GM12878 (cell line): ENCODE results near the gene C2. TPM values are rescaled to one million over a fixed set of nuclear protein-coding genes. Genes with fewer than 3 reads are reported as not detected.

Source experiments
- ATAC-seq: fragments of 200-7000 bp; cut with Tn5 transposase; 3 replicates; pipeline ENCODE4 v1.9.1; 2020; ENCODE audit warnings: mild to moderate bottlenecking, moderate library complexity
- BruUV-seq: library from RNA; stranded (reverse); fragments of 400-500 nt; replicated peaks from 2 replicates; lab custom pipeline; 2021; lab: Mats Ljungman, UMichigan
- CTCF ChIA-PET: fragments of 300-600 bp; sonication (Branson Sonifier 250); formaldehyde crosslinking; extraction: SDS; loops from one replicate; lab custom pipeline; 2021; ENCODE audit warnings: inconsistent platforms; lab: Yijun Ruan, JAX
- POLR2A ChIA-PET: fragments of 350-600 bp; formaldehyde crosslinking; extraction: SDS; loops from one replicate; lab custom pipeline; 2021; ENCODE audit warnings: inconsistent platforms; lab: Charles Lee
- RAD21 ChIA-PET: fragments of 300-600 bp; sonication (Branson Sonifier 250); formaldehyde crosslinking; loops from one replicate; lab custom pipeline; 2023; ENCODE audit warnings: antibody characterized with exemption; ENCODE audit not compliant: unreplicated experiment; lab: Charles Lee
- SMC1A ChIA-PET: fragments of 300-600 bp; sonication (Branson Sonifier 250); formaldehyde crosslinking; loops from one replicate; lab custom pipeline; 2023; ENCODE audit not compliant: unreplicated experiment, uncharacterized antibody; lab: Charles Lee
- DNase-seq: peaks from one replicate; pipeline ENCODE4 v3.0.0-alpha.2; 2011; ENCODE audit warnings: low read depth, low spot score
- FAIRE-seq: peaks from 3 replicates; lab custom pipeline; 2011; peaks lifted over from hg19 to GRCh38; lab: Jason Lieb, UNC
- H2AFZ ChIP-seq: 2 replicates; pipeline ENCODE4 v1.6.0; 2011; ENCODE audit warnings: low read depth, low read length, control low read depth; ENCODE audit not compliant: control insufficient read depth
- H3K27ac ChIP-seq: 2 replicates; pipeline ENCODE4 v1.5.1; 2011; ENCODE audit warnings: control low read depth; ENCODE audit not compliant: control insufficient read depth, insufficient read depth
- H3K27me3 ChIP-seq, 2 experiments: replicated peaks in 1 of 2; 2 replicates each; pipeline versions ENCODE4 v1.6.0 to v1.6.1; 2011; ENCODE audit warnings: low read length in 1 of 2; ENCODE audit not compliant: control insufficient read depth in 2 of 2, insufficient read depth in 2 of 2
- H3K36me3 ChIP-seq, 2 experiments: 2 replicates each; pipeline ENCODE4 v1.5.1; 2011; ENCODE audit warnings: low read length in 1 of 2; ENCODE audit not compliant: control insufficient read depth in 2 of 2, insufficient read depth in 2 of 2
- H3K4me1 ChIP-seq: 2 replicates; pipeline ENCODE4 v1.6.1; 2011; ENCODE audit warnings: mild to moderate bottlenecking, low read length, moderate library complexity, mixed read lengths; ENCODE audit not compliant: control insufficient read depth, insufficient read depth
- H3K4me2 ChIP-seq: 2 replicates; pipeline ENCODE4 v1.6.0; 2011; ENCODE audit warnings: control low read depth; ENCODE audit not compliant: control insufficient read depth, insufficient read depth
- H3K4me3 ChIP-seq: fragments of 200-600 bp; sonication (generic); 2 replicates; pipeline ENCODE4 v1.5.1; 2016
- H3K79me2 ChIP-seq: 2 replicates; pipeline ENCODE4 v1.6.0; 2011; ENCODE audit warnings: low read length; ENCODE audit not compliant: control insufficient read depth, insufficient read depth
- H3K9ac ChIP-seq: 2 replicates; pipeline ENCODE4 v1.8.0; 2011; ENCODE audit warnings: low read length, control low read depth, mixed read lengths; ENCODE audit not compliant: control insufficient read depth, insufficient read depth
- H3K9me3 ChIP-seq: replicated peaks from 3 replicates; pipeline ENCODE4 v1.5.1; 2011; ENCODE audit warnings: mild to moderate bottlenecking, low read length; ENCODE audit not compliant: control insufficient read depth, insufficient read depth
- H4K20me1 ChIP-seq: 2 replicates; pipeline ENCODE4 v1.6.0; 2011; ENCODE audit not compliant: control insufficient read depth, insufficient read depth
- NFYA ChIP-seq: IDR thresholded peaks from 2 replicates; pipeline ENCODE4 v1.6.1; 2011; ENCODE audit warnings: low read depth, mild to moderate bottlenecking, low read length, improper control_type of control experiment, borderline replicate concordance
- POU2F2 ChIP-seq: IDR thresholded peaks from 3 replicates; pipeline ENCODE4 v1.6.1; 2011; ENCODE audit warnings: low read depth, mild to moderate bottlenecking, low read length, borderline replicate concordance
- RAD21 ChIP-seq: IDR thresholded peaks from 2 replicates; pipeline ENCODE4 v1.6.1; 2011; ENCODE audit warnings: mild to moderate bottlenecking, low read depth, low read length, moderate library complexity; ENCODE audit not compliant: insufficient read depth
- RB1 ChIP-seq: fragments of 450-650 bp; formaldehyde crosslinking; IDR thresholded peaks from 2 replicates; pipeline ENCODE4 v1.6.1; 2017; ENCODE audit warnings: mild to moderate bottlenecking, borderline replicate concordance
- RBBP5 ChIP-seq: fragments of 200-600 bp; sonication (generic); conservative IDR thresholded peaks from 2 replicates; pipeline ENCODE4 v1.6.1; 2016
- ZNF217 ChIP-seq: fragments of 450-650 bp; IDR thresholded peaks from 2 replicates; pipeline ENCODE4 v1.6.1; 2017; ENCODE audit warnings: antibody characterized with exemption, mild to moderate bottlenecking
- ZNF622 ChIP-seq: fragments of 450-650 bp; IDR thresholded peaks from 2 replicates; pipeline ENCODE4 v1.6.1; 2017; ENCODE audit warnings: mild to moderate bottlenecking, inconsistent platforms
- whole genome bisulfite sequencing: methylation state at CpG from one replicate; pipeline ENCODE4 v1.1.6; 2016; ENCODE audit warnings: low lambda C conversion rate; ENCODE audit not compliant: insufficient replicate concordance, insufficient coverage; ENCODE audit errors: missing lambda C conversion rate; 5-methylcytosine and 5-hydroxymethylcytosine counted together
- in situ Hi-C: fragments of 300-500 bp; cut with MboI; formaldehyde crosslinking; loops from 9 replicates; pipeline ENCODE4 v1.14.3; 2018; ENCODE audit warnings: mixed read lengths
- intact Hi-C: fragments of 100-400 bp; cut with micrococcal nuclease; formaldehyde crosslinking; loops from one replicate; pipeline ENCODE4 v1.14.2; 2022; ENCODE audit not compliant: unreplicated experiment
- polyA plus RNA-seq, 11 experiments: library from polyadenylated mRNA; depleted of rRNA in 4 of 11; unstranded in 6 of 11; stranded (reverse) in 5 of 11; fragments of >200 nt; fragmentation: Nextera tagmentation in 4 of 11; fragmentation: Illumina TruSeq in 1 of 11; extraction: Ambion mirVana in 4 of 11; extraction: Trizol in 1 of 11; gene quantifications; 1 replicate in 1 of 11; 2 replicates in 10 of 11; pipeline versions ENCODE4 v1.2.1 to v1.2.3, GENCODE V29; 2011 to 2016; ENCODE audit warnings: inconsistent platforms in 2 of 11, missing spikeins in 2 of 11, low read depth in 1 of 11
- total RNA-seq, 4 experiments: library from RNA; depleted of rRNA in 3 of 4; stranded (reverse); fragments of >200 nt in 3 of 4; fragmentation: Illumina TruSeq in 1 of 4; extraction: Trizol in 1 of 4; gene quantifications; 2 replicates each; pipeline versions ENCODE4 v1.2.1 to v1.2.3, GENCODE V29; 2013 to 2021
- TF ChIP-seq, protein P1 (sequence below): fragments of 450-650 bp; formaldehyde crosslinking; IDR thresholded peaks from 2 replicates; pipeline ENCODE4 v1.4.0; 2020; ENCODE audit warnings: mild to moderate bottlenecking, moderate library complexity

C2 gene
- total and polyA plus RNA-seq, 10 of the 15 experiments (the other 5 are each of a cell fraction or from before 2014, with no cell fraction given), result 0.06 to 0.97 (median 0.21) TPM; not detected in 5

DNA sequence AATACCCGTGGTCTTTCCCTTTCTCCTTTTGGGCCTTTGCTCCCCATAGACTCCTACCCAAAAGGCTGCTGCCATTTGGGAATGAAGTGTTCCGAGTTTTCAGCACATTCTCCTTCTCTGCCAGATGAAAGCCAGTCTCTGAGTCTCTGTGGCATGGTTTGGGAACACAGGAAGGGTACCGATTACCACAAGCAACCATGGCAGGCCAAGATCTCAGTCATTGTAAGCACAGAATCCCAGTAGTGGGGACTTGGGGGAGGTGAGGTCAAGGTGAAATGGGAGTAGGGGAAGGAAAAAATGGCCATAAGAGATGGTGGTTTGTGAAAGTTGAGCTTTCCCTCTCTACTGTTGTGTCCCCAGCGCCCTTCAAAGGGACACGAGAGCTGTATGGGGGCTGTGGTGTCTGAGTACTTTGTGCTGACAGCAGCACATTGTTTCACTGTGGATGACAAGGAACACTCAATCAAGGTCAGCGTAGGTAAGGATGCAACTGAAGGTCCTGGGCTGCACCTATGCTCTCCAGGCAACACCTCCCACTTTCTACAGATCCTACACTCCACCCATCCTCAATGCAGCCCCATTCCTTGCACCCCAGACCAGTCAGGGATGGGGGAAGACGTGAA is 22.5 kb downstream of the C2 start:
- intact Hi-C loops (no loop called here), in situ Hi-C loops (no loop called here)
- peaks cover 3% of the 10 kb centered on the region; the same call in 1 of the 2 replicates for H3K4me1 ChIP-seq
- no peaks in the 10 kb centered on the region for H3K9me3 ChIP-seq
- H4K20me1 ChIP-seq, result no peaks in the 10 kb centered on the region
- H3K27me3 ChIP-seq, result no peaks in the 10 kb centered on the region
- no peaks in the 10 kb centered on the region for H3K79me2 ChIP-seq
- no peak for FAIRE-seq
- no peak overlapping the region for H3K9ac ChIP-seq
- no peak for TF ChIP-seq RAD21
- TF ChIP-seq, protein P1, sequence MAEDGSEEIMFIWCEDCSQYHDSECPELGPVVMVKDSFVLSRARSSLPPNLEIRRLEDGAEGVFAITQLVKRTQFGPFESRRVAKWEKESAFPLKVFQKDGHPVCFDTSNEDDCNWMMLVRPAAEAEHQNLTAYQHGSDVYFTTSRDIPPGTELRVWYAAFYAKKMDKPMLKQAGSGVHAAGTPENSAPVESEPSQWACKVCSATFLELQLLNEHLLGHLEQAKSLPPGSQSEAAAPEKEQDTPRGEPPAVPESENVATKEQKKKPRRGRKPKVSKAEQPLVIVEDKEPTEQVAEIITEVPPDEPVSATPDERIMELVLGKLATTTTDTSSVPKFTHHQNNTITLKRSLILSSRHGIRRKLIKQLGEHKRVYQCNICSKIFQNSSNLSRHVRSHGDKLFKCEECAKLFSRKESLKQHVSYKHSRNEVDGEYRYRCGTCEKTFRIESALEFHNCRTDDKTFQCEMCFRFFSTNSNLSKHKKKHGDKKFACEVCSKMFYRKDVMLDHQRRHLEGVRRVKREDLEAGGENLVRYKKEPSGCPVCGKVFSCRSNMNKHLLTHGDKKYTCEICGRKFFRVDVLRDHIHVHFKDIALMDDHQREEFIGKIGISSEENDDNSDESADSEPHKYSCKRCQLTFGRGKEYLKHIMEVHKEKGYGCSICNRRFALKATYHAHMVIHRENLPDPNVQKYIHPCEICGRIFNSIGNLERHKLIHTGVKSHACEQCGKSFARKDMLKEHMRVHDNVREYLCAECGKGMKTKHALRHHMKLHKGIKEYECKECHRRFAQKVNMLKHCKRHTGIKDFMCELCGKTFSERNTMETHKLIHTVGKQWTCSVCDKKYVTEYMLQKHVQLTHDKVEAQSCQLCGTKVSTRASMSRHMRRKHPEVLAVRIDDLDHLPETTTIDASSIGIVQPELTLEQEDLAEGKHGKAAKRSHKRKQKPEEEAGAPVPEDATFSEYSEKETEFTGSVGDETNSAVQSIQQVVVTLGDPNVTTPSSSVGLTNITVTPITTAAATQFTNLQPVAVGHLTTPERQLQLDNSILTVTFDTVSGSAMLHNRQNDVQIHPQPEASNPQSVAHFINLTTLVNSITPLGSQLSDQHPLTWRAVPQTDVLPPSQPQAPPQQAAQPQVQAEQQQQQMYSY (CRISPR knock-in tag), result no peak
- TF ChIP-seq NFYA, result no peak
- TF ChIP-seq POU2F2, result no peak
- TF ChIP-seq ZNF217, result no peak
- no peak for TF ChIP-seq ZNF622
- TF ChIP-seq RBBP5, result no peak
- no peak for TF ChIP-seq RB1
- ChIA-PET POLR2A (no interaction called here), SMC1A (interaction anchor here (1.1 to 1.2 kb wide), 2 partner anchors 10 kb away, joined by 4 to 5 read pairs; partner anchors contain the start of gene SKIC2), CTCF (interaction anchor here (0.7 to 3.2 kb wide), 2 partner anchors 9 to 27 kb away, joined by 3 to 16 read pairs; partner anchors contain the start of gene SKIC2), RAD21 (no interaction called here)
- H3K4me3 ChIP-seq, result no peak overlapping the region
- H3K36me3 ChIP-seq, result peaks cover 7 to 16% of the 10 kb centered on the region in 2 experiments; a peak in 3 of 4 replicates
- BruUV-seq, result no TSS peak
- ATAC-seq, result no peak
- WGBS, result 74% methylated on average over 7 of the region's 7 CpGs
- no peak overlapping the region for H2AFZ ChIP-seq
- no peak for DNase-seq
- no peak overlapping the region for H3K4me2 ChIP-seq
- H3K27ac ChIP-seq, result no peak overlapping the region
